GM12892 (cell line): Measurements from ENCODE around the gene LCMT1.

Source experiments
- POLR2A ChIP-seq: IDR thresholded peaks from 2 replicates; pipeline ENCODE4 v1.6.1; 2011; ENCODE audit warnings: low read depth, low read length, control low read depth
- POLR2AphosphoS5 ChIP-seq: IDR thresholded peaks from 2 replicates; pipeline ENCODE4 v1.6.1; 2011; ENCODE audit warnings: low read depth, low read length, control low read depth
- TAF1 ChIP-seq: IDR thresholded peaks from 2 replicates; pipeline ENCODE4 v1.6.1; 2011; ENCODE audit warnings: low read depth, mild to moderate bottlenecking, control low read depth, low read length, borderline replicate concordance

- TF ChIP-seq POLR2AphosphoS5, result no peak
- TF ChIP-seq POLR2A, result no peak
- TF ChIP-seq TAF1, result no peak
Observed at GRCh38 chr16:25065899-25066298, 45.6 kb upstream of the LCMT1 start.
